ENCODE measurements around the gene EXOC3.

DNA sequence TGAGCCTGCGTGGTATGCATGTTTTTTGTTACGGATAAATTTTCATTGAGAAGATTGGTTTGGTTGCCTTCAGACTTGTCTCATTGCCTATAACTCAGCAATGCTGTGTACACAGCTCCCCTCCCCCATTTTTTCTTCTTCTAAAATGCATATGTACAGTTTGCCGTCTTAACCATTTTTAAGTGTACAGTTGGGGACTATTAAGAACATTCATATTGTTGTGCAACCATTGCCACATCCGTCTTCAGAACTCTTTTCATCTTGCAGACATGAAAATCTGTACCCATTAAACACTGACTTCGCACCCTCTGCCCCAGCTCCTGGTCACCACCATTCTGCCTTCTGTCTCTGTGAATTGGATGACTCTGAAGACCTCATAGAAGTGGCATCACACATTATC is 6.2 kb downstream of the EXOC3 start:
- TF ChIP-seq CTCF (IDR thresholded peaks at IDR 0.05) (no peak), POLR2A (IDR thresholded peaks at IDR 0.05) (no peak)
